ENCODE data around the gene TGM2.

The TGM2 gene

GRCh38 chr20:38091441-38092216 lies 73.4 kb downstream of the TGM2 start:
- FAIRE-seq = no peak

GRCh38 chr20:38090061-38090460 lies 75.0 kb downstream of the TGM2 start:
- no peak for FAIRE-seq

- no peak for FAIRE-seq
Observed at GRCh38 chr20:38089500-38089899, 75.6 kb downstream of the TGM2 start.

- no peak for FAIRE-seq
Observed at GRCh38 chr20:38085026-38085425, 80.0 kb downstream of the TGM2 start.

- FAIRE-seq = no peak
Observed at GRCh38 chr20:38084425-38084951, 80.6 kb downstream of the TGM2 start.

GRCh38 chr20:38083338-38084048 lies 81.6 kb downstream of the TGM2 start:
- no peak for FAIRE-seq

GRCh38 chr20:38082894-38083293 lies 82.2 kb downstream of the TGM2 start:
- no peak for FAIRE-seq

GRCh38 chr20:38081575-38081974 lies 83.5 kb downstream of the TGM2 start:
- no peak for FAIRE-seq

- no peak for FAIRE-seq
Observed at GRCh38 chr20:38079353-38079752, 85.7 kb downstream of the TGM2 start.

- no peak for FAIRE-seq
Observed at GRCh38 chr20:38078084-38078483, 87.0 kb downstream of the TGM2 start.
